ENCODE results near the gene KCND1. TPM values are rescaled to one million over a fixed set of nuclear protein-coding genes. Genes with fewer than 3 reads are reported as not detected.
A peak's percentile ranks its signal among the peaks of the same experiment; 100 is the strongest.

The KCND1 gene
- total RNA-seq, 1 donor from 2014 or later, result 1.1 TPM

GRCh38 chrX:49000636-49001035 lies 29.0 kb upstream of the KCND1 start:
- no peak for DNase-seq (ENCODE audit: low read depth)
- TF ChIP-seq CTCF (conservative IDR thresholded peaks at IDR 0.05; ENCODE audit: low read depth, low read length), result no peak
- H3K4me3 ChIP-seq (ENCODE audit: low read depth, low read length), result peak overlapping the region; percentile 84

- no peak for DNase-seq (ENCODE audit: low read depth)
- TF ChIP-seq CTCF (conservative IDR thresholded peaks at IDR 0.05; ENCODE audit: low read depth, low read length), result no peak
- no peak overlapping the region for H3K4me3 ChIP-seq (ENCODE audit: low read depth, low read length)
Observed at GRCh38 chrX:48999030-48999429, 27.4 kb upstream of the KCND1 start.

GRCh38 chrX:48998391-48998790 lies 26.7 kb upstream of the KCND1 start:
- H3K4me3 ChIP-seq (ENCODE audit: low read depth, low read length), result no peak overlapping the region
- no peak for TF ChIP-seq CTCF (conservative IDR thresholded peaks at IDR 0.05; ENCODE audit: low read depth, low read length)
- DNase-seq (ENCODE audit: low read depth), result no peak

- no peak for TF ChIP-seq CTCF (conservative IDR thresholded peaks at IDR 0.05; ENCODE audit: low read depth, low read length)
- no peak overlapping the region for H3K4me3 ChIP-seq (ENCODE audit: low read depth, low read length)
- DNase-seq (ENCODE audit: low read depth), result no peak
Observed at GRCh38 chrX:48997865-48998264, 26.2 kb upstream of the KCND1 start.

- TF ChIP-seq CTCF (conservative IDR thresholded peaks at IDR 0.05; ENCODE audit: low read depth, low read length), result no peak
- no peak overlapping the region for H3K4me3 ChIP-seq (ENCODE audit: low read depth, low read length)
- DNase-seq (ENCODE audit: low read depth), result no peak
Observed at GRCh38 chrX:48997455-48997854, 25.8 kb upstream of the KCND1 start.

- no peak for TF ChIP-seq CTCF (conservative IDR thresholded peaks at IDR 0.05; ENCODE audit: low read depth, low read length)
- DNase-seq (ENCODE audit: low read depth), result no peak
- H3K4me3 ChIP-seq (ENCODE audit: low read depth, low read length), result no peak overlapping the region
Observed at GRCh38 chrX:48996969-48997368, 25.3 kb upstream of the KCND1 start.

- H3K4me3 ChIP-seq (ENCODE audit: low read depth, low read length), result no peak overlapping the region
- DNase-seq (ENCODE audit: low read depth), result no peak
- TF ChIP-seq CTCF (conservative IDR thresholded peaks at IDR 0.05; ENCODE audit: low read depth, low read length), result no peak
Observed at GRCh38 chrX:48992341-48992740, 20.7 kb upstream of the KCND1 start.

Measured in epithelial cell of proximal tubule (primary cell).